Activated naive CD4-positive, alpha-beta T cell treated with anti-CD3 and anti-CD28 coated beads, Interleukin-2, amount 50 U/mL, for 72 hours (primary cell): ENCODE results near the gene SIRT7. TPM values are rescaled to one million over a fixed set of nuclear protein-coding genes. Genes with fewer than 3 reads are reported as not detected.

ENCODE experiments used
- ATAC-seq, 2 donors: fragments of 150-1000 bp; cut with Tn5 transposase; 2 replicates each; pipeline ENCODE4 v1.10.0; 2021; ENCODE audit warnings: mild to moderate bottlenecking in 2 of 2, moderate library complexity in 2 of 2
- DNase-seq, 2 donors: peaks; one replicate each; pipeline ENCODE4 v3.0.0; 2021 to 2022; ENCODE audit warnings: low spot score in 2 of 2
- H3K27ac Mint-ChIP-seq, 2 donors: one replicate each; pipeline ENCODE4 v1.8.0; 2022; ENCODE audit warnings: mild to moderate bottlenecking in 2 of 2, mixed read lengths in 2 of 2
- H3K36me3 Mint-ChIP-seq, 2 donors: one replicate each; pipeline ENCODE4 v1.8.0; 2022; ENCODE audit warnings: mixed read lengths in 2 of 2
- H3K9me3 Mint-ChIP-seq, 2 donors: one replicate each; pipeline ENCODE4 v1.8.0; 2022; ENCODE audit warnings: mixed read lengths in 2 of 2
- total RNA-seq, 2 donors: library from RNA; stranded (reverse); gene quantifications; one replicate each; pipeline ENCODE4 v1.2.3, GENCODE V29; 2022

The SIRT7 gene
- total RNA-seq, 2 donors from 2014 or later: 35.7 to 43.7 TPM

- Mint-ChIP-seq H3K36me3 (peaks cover 0 to 3% of the 10 kb centered on the region in 2 donors), H3K27ac (no peak overlapping the region), H3K9me3 (no peaks in the 10 kb centered on the region)
- DNase-seq (no peak), ATAC-seq (no peak)
Observed at GRCh38 chr17:81940538-81941483, 22.8 kb upstream of the SIRT7 start.

DNA sequence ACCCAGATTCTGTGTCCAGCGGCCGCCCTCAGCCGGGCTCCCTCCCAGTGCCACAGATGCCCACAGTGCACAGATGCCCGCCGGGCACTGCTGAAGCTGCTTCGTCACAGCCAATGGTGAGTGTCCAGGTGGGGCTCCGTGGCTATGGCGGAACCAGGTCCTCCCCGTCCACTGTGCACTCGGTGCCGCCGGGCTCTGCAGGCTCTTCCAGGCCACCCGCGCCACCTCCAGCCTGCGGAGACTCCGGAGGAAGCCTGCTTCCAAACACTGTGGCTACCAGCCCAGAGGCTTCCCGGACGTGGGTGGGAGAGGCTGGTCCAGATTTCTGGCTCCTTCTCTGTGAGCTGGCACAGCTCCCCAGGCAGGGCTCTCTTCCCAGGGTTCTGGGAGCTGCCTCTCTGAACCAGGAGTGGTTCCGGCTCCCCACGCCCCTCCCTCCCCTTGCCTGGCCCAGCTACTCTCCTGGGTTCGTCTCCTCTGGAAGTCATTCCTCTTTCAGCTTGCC, 22.0 kb upstream of the SIRT7 start:
- H3K9me3 Mint-ChIP-seq: no peaks in the 10 kb centered on the region
- peaks cover 0 to 6% of the 10 kb centered on the region in 2 donors for H3K36me3 Mint-ChIP-seq
- DNase-seq: no peak
- ATAC-seq: no peak
- no peak overlapping the region for H3K27ac Mint-ChIP-seq

DNA sequence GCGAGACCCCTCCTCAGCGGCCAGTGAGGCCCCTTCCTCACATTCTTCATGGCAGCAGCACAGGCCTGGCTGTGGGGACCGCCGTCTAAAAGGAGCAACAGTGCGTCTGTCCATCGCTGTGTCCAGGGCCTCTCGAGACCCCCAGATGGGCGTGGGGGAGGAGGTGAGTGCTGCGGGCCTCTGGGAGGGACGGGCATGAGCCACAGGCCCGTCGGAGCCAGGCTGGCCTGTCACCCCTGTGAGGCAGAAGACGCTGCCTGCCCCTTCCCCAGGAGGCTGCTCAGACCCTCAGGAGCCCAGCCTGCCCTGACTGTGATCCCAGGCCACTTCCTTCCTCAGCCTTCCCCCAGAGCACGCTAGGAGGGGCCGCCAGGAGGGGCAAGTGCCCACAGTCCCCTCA, 21.2 kb upstream of the SIRT7 start:
- no peak overlapping the region for H3K27ac Mint-ChIP-seq
- ATAC-seq: no peak

DNA sequence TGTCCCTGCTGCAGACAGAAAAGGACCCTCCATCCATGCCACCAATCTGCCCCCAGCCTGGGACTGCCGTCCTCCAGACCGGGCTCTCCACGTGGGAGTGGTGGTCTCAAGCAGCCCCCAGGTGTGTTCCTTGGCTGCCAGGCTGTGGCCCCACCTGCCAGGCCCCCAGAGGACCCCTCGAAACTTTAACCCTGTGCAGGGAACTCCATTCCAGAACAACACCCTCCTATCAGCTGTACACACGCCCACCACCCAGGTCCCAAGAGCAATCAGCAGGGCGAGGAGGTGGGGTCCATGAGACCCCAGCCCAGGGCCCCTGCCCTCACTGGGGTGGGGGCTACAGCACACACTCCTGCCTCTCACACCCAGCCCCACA, 17.7 kb upstream of the SIRT7 start:
- ATAC-seq (no peak), DNase-seq (no peak)
- H3K9me3 Mint-ChIP-seq: no peaks in the 10 kb centered on the region
- H3K36me3 Mint-ChIP-seq: peaks cover 6 to 7% of the 10 kb centered on the region in 2 donors
- peak overlapping the region in 1 of 2 donors; percentile 57 for H3K27ac Mint-ChIP-seq

More for the DNA sequence above, 21.2 kb upstream of the SIRT7 start:
- Mint-ChIP-seq H3K36me3 (peaks cover under 1 to 6% of the 10 kb centered on the region in 2 donors), H3K9me3 (no peaks in the 10 kb centered on the region)
- DNase-seq: no peak

DNA sequence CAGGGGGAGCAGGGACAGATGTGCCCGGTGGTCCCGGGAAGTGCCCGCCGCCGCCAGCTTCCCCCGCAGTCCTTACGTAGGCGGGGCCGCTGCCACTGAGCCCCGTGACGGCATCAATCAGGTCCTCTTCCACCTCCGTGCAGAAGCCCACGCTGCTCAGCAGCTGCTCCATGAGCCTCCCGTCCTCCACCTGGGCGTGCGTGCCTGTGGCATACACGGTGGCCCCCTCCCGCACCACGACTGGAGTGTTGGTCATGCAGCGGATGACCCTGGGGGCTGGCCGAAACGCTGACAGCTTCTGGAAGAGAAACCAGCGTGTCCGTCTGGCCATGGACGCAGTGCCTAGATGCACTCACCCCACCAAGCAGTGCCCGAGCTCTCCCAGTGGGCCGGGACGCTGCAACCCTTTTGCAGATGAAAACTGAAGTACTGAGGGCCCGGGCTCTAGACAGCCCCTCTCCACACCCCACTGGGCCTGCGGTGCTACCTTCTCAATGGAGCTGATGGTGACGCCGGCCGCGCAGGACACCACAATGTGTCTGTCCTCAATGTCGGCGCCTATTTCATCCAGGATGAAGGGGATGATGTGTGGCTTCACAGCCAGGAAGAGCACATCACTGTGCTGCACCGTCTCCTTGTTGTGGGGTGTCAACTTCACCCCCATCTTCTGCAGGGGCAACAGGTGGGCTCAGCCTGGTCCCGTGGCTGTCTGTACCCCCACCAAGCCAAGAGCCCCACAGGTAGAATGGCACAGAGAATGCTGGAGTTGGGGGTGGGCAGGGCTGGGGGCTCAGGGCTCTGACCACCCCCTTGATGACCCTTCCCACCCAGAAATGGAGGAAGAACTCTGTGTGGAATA, 17.1 kb upstream of the SIRT7 start:
- peak overlapping the region in 1 of 2 donors; percentile 57 for H3K27ac Mint-ChIP-seq
- DNase-seq (no peak), ATAC-seq (no peak)
- no peaks in the 10 kb centered on the region for H3K9me3 Mint-ChIP-seq
- H3K36me3 Mint-ChIP-seq: peaks cover 6 to 7% of the 10 kb centered on the region in 2 donors

DNA sequence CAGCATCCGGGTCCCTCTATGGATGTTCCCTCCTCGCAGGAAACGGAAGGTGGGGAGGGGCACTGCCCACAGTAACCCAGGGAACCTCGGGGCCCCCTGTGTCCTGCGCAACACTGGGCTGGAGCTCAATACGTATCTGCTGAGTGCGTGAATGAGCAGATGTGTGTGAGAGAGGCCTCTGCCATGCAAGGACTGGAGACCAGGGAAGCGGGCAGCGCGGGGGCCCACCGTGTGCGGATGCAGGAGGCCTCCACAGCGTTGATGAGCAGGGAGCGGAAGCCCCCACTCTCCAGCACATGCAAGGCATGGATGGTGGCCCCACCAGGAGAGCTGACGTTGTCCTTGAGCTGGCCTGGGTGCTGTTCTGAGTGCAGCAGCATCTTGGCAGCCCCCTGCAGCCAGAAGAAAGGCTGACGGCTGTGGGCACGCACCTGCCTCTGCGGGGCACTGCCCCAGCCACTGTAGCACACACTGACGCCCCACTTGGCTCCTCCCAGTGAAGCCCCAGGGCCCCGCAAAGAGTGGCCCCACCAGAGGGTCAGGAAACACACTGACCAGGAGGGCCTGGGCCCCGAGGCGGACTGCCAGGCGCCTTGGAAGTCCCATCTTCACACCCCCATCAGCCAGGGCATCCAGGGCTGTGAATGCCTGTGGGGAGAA, 16.3 kb upstream of the SIRT7 start:
- H3K27ac Mint-ChIP-seq: no peak overlapping the region
- peaks cover 6 to 7% of the 10 kb centered on the region in 2 donors for H3K36me3 Mint-ChIP-seq
- ATAC-seq (no peak), DNase-seq (no peak)
- no peaks in the 10 kb centered on the region for H3K9me3 Mint-ChIP-seq

- DNase-seq: no peak
- Mint-ChIP-seq H3K36me3 (peaks cover 6 to 7% of the 10 kb centered on the region in 2 donors), H3K9me3 (no peaks in the 10 kb centered on the region), H3K27ac (no peak overlapping the region)
- no peak for ATAC-seq
Observed at GRCh38 chr17:81933178-81933699, 15.3 kb upstream of the SIRT7 start.

GRCh38 chr17:81932333-81932983, 14.5 kb upstream of the SIRT7 start:
- H3K9me3 Mint-ChIP-seq: no peaks in the 10 kb centered on the region
- ATAC-seq (no peak), DNase-seq (no peak)
- H3K36me3 Mint-ChIP-seq: peaks cover 6 to 7% of the 10 kb centered on the region in 2 donors
- no peak overlapping the region for H3K27ac Mint-ChIP-seq

DNA sequence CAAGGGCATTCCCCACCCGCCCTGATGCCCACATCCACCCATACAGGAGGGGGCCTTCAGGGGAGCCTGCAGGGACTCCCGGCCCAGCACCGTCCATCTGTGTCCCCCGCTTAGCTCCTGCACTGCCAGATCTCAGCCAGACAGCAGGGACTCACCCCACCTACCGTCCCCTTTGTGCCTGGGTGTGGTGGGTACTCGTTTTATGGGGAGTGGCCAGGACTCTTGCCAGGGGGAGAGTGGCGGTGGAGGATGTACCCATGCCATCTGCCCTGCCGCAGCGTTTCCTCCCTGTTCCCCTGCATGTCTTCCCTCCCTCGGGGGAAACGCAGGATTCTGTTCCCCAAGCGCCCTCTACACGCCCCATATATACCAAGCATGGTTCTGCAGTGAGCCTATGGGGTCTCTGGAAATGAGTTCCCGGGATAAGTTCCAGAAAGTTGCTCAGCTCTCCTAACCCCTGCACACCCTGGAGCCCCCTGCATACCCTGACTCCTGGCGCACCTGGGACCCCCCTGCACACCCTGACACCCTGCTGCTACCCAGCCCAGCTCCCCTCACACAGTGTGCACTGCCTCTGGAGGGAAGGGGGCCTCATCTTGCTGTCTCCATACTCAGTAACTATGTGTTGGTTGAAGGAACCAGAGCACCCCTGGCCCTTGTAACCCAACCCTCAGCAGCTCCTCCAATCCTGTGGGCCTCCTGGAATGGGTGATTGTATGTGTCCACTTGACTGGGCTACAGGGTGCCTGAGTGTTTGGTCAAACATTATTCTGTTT, 13.8 kb upstream of the SIRT7 start:
- H3K9me3 Mint-ChIP-seq: no peaks in the 10 kb centered on the region
- no peak for DNase-seq
- peaks cover 6 to 7% of the 10 kb centered on the region in 2 donors for H3K36me3 Mint-ChIP-seq
- no peak overlapping the region for H3K27ac Mint-ChIP-seq
- ATAC-seq: no peak

DNA sequence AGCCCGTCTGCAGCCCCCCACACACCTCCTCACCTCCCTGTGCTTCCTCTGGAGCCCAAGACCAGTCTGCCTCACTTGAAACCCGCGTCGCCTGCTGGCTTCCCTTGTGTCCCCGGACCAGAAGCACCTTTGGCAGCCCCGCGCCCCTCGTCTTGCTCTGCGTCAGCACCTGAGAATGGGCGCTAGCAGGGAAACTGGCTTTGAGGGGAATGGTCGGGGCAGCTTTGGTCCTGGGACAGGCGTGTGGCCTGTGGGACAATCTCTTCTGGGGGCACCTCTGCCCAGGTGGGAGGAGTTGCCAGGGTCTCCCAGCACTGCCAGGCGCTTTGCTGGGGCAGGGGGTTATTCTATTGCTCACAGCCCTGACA, 13.2 kb upstream of the SIRT7 start:
- no peaks in the 10 kb centered on the region for H3K9me3 Mint-ChIP-seq
- peaks cover 6 to 7% of the 10 kb centered on the region in 2 donors for H3K36me3 Mint-ChIP-seq
- DNase-seq (no peak), ATAC-seq (no peak)
- H3K27ac Mint-ChIP-seq: no peak overlapping the region

GRCh38 chr17:81930142-81931125, 12.5 kb upstream of the SIRT7 start:
- H3K36me3 Mint-ChIP-seq: peaks cover 0 to 7% of the 10 kb centered on the region in 2 donors
- DNase-seq (no peak), ATAC-seq (no peak)
- no peaks in the 10 kb centered on the region for H3K9me3 Mint-ChIP-seq
- no peak overlapping the region for H3K27ac Mint-ChIP-seq

GRCh38 chr17:81929253-81930141, 11.5 kb upstream of the SIRT7 start:
- DNase-seq (no peak), ATAC-seq (no peak)
- no peaks in the 10 kb centered on the region for H3K9me3 Mint-ChIP-seq
- H3K36me3 Mint-ChIP-seq: peaks cover 0 to 7% of the 10 kb centered on the region in 2 donors
- H3K27ac Mint-ChIP-seq: no peak overlapping the region

GRCh38 chr17:81928544-81929252, 10.7 kb upstream of the SIRT7 start:
- no peak for DNase-seq
- H3K27ac Mint-ChIP-seq: peak overlapping the region in 1 of 2 donors; percentile 48
- H3K9me3 Mint-ChIP-seq: no peaks in the 10 kb centered on the region
- peaks cover 0 to 2% of the 10 kb centered on the region in 2 donors for H3K36me3 Mint-ChIP-seq
- no peak for ATAC-seq
